Rectal smooth muscle tissue (tissue), 1 donor: ENCODE data around the gene TACR1.
"Not testable (repeated sequence)": the region's sequence is repeated elsewhere in the genome, so short reads cannot be mapped to it uniquely, and the experiment has no call there.

ENCODE experiments used
- H3K27ac ChIP-seq: one replicate; pipeline ENCODE4 v1.7.0; 2013; ENCODE audit warnings: low read depth, low read length, inconsistent platforms
- H3K27me3 ChIP-seq: one replicate; pipeline ENCODE4 v1.7.0; 2013; ENCODE audit warnings: low read length; ENCODE audit not compliant: control insufficient read depth, insufficient read depth
- H3K36me3 ChIP-seq: one replicate; pipeline ENCODE4 v1.7.0; 2013; ENCODE audit warnings: low read length; ENCODE audit not compliant: control insufficient read depth, insufficient read depth
- H3K4me1 ChIP-seq: one replicate; pipeline ENCODE4 v1.7.0; 2013; ENCODE audit warnings: low read length; ENCODE audit not compliant: control insufficient read depth, insufficient read depth
- H3K4me3 ChIP-seq: one replicate; pipeline ENCODE4 v1.7.0; 2013; ENCODE audit warnings: low read length
- H3K9ac ChIP-seq: one replicate; pipeline ENCODE4 v1.7.0; 2013; ENCODE audit warnings: low read length

TACR1 gene

DNA sequence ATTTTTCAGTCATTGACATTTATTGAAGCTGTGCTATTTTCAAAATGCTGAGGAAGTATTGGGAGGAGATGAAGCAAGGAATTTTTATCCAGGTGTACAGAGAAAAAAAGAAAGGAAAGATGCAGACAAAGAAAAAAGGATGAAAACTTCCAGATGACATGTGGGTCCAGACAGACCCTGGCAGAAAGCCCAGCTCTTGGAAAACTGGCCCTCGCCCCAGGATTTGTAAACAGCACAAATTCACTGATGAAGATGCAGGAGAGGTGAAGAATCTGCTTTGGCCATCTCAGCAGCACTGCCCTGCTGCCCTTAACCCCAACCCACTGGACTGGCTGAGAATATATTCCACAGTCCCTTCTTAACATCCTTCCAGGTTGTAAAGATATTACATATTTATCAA is 12.5 kb downstream of the TACR1 start:
- no peaks in the 10 kb centered on the region for H3K27me3 ChIP-seq
- H3K9ac ChIP-seq = no peak overlapping the region
- H3K4me3 ChIP-seq = no peak overlapping the region
- H3K36me3 ChIP-seq = no peaks in the 10 kb centered on the region
- H3K27ac ChIP-seq = no peak overlapping the region
- H3K4me1 ChIP-seq = no peaks in the 10 kb centered on the region

DNA sequence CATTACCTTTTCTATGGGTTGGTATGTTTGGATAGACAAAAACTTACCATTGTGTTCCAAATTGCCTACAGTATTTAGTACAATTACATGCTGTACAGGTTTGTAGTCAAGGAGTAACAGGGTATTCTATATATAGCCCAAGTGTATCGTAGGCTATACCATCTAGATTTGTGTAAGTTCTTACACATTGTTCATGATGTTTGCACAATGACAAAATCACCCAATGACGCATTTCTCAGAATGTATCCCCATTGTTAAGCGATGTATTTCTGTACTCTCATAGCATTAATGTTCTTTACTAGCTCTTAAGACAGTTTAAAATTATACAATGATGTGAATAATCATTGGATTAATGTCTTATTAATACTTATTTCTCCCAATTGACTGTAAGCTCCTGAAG is 16.7 kb downstream of the TACR1 start:
- Histone ChIP-seq H3K27ac (no peak overlapping the region), H3K36me3 (no peaks in the 10 kb centered on the region), H3K4me1 (no peaks in the 10 kb centered on the region), H3K27me3 (no peaks in the 10 kb centered on the region), H3K9ac (no peak overlapping the region), H3K4me3 (no peak overlapping the region)

DNA sequence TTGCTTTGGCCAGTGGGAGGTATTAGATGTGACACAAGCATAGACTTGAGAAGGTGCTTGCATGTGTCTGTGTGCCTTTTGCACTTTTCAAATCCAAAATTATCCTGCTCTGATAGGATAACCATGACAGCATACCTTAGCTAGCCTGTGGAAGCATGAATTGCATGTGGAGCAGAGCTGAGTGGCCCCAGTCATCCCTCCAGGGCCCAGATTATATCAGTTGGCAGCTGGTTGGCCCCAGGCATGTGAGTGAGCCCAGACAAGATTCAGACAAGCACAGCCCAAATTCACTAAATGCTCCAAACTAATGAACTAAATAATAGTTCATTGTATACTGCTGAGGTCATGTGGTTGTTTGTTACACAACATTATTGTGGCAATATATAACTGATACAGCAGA is 18.8 kb downstream of the TACR1 start:
- Histone ChIP-seq H3K27me3 (no peaks in the 10 kb centered on the region), H3K4me3 (no peak overlapping the region), H3K9ac (no peak overlapping the region), H3K27ac (no peak overlapping the region), H3K36me3 (no peaks in the 10 kb centered on the region), H3K4me1 (no peaks in the 10 kb centered on the region)

DNA sequence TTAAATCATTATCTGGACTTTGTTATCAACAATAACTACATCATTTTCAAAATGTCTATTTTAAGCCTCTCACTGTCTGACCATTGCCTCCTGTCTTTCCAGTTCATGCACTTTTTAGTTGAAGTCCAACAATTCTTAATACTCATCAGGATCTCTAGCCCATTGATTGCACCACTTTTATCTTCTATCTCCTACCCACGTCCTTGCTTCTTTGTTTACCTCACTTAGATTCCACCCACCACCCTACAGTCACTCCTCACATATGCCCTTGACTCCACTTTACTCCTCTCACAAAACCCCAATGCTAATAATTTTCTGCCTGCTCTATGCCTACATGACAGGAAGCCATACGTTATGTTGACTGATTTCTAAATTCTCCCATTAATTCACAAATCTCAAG is 21.9 kb downstream of the TACR1 start:
- Histone ChIP-seq H3K36me3 (no peaks in the 10 kb centered on the region), H3K27ac (no peak overlapping the region), H3K4me1 (no peaks in the 10 kb centered on the region), H3K9ac (no peak overlapping the region), H3K4me3 (no peak overlapping the region), H3K27me3 (no peaks in the 10 kb centered on the region)

DNA sequence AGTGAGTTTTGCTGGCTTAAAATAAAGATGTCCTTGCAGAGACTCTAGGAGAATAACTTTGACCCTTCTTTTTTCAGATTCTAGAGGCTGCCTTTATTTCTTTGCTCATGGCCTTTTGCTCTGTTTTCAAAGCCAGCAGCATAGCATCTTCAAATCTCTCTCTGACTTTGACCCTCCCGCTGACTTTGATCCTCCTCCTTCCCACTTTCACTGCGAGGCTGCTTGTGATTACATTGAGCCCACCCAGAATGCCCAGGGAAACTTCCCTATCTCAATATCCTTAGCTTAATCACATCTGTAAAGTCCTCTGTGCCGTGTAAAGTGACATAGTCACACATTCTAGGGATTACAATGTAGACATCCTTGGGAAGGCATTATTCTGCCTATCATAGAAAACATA is 23.9 kb downstream of the TACR1 start:
- Histone ChIP-seq H3K4me1 (no peaks in the 10 kb centered on the region), H3K27me3 (no peaks in the 10 kb centered on the region), H3K4me3 (no peak overlapping the region)

DNA sequence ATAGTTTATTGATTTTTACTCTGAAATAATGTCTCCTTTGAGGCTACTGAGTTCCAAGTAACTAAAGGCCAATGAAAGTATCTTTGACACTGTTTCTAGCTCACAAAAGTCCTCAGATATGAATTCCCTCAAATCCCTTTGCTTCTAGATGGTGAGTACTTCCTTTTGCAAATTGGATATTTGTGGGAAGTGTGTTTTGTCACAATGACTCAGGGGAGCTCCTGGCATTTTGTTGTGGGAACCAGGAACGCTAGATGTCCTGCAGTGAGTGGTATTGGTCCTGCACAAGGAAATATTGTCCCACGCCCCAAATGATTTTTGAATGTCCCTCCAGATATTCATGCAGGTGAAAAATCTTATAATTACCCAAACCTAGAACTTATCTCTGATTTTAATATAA is 24.3 kb downstream of the TACR1 start:
- no peaks in the 10 kb centered on the region for H3K36me3 ChIP-seq
- H3K9ac ChIP-seq = no peak overlapping the region
- H3K4me1 ChIP-seq = no peaks in the 10 kb centered on the region
- no peak overlapping the region for H3K27ac ChIP-seq
- H3K4me3 ChIP-seq = no peak overlapping the region
- no peaks in the 10 kb centered on the region for H3K27me3 ChIP-seq

More for the DNA sequence above, 23.9 kb downstream of the TACR1 start:
- Histone ChIP-seq H3K36me3 (no peaks in the 10 kb centered on the region), H3K9ac (no peak overlapping the region), H3K27ac (no peak overlapping the region)

DNA sequence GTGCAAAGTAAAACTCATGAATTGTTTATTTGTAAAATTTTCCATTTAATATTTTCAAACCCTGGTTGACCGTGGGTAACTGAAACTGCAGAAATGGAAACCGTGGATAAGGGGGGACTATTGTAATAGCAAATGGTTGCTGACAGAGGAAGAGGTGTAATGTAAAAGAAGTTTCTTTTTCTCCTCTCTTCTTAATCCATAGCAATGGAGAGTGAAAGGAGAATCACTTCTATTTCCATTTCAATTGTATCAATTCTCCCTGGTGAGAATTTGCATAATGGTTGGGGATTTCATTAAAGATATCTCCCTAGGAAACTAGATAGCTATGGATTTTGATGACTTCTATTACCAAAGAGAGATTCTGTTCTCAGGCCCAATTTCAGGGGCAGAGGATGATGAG is 24.8 kb downstream of the TACR1 start:
- Histone ChIP-seq H3K27ac (no peak overlapping the region), H3K9ac (no peak overlapping the region), H3K4me3 (no peak overlapping the region), H3K4me1 (no peaks in the 10 kb centered on the region), H3K36me3 (no peaks in the 10 kb centered on the region), H3K27me3 (no peaks in the 10 kb centered on the region)

DNA sequence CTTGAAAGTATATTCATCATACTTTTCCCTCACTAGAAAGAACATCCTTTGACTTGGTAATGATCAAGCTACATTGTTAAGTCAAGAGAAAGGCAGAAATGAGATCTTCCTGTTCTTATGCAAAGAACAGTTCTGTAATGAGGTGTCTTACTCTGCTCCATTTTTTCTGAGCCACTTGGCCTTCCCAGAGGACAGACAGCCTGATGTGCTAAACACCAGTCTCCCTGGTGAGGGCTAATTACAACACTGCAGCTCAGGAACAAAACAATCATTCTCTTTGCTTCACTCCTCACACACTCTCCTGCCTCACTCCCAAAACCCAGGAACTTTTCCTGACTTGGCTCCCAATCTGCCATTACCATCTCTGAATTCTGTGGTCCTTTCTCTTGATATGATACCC is 25.6 kb downstream of the TACR1 start:
- Histone ChIP-seq H3K9ac (no peak overlapping the region), H3K27ac (no peak overlapping the region), H3K4me3 (no peak overlapping the region), H3K27me3 (no peaks in the 10 kb centered on the region), H3K36me3 (no peaks in the 10 kb centered on the region), H3K4me1 (no peaks in the 10 kb centered on the region)

DNA sequence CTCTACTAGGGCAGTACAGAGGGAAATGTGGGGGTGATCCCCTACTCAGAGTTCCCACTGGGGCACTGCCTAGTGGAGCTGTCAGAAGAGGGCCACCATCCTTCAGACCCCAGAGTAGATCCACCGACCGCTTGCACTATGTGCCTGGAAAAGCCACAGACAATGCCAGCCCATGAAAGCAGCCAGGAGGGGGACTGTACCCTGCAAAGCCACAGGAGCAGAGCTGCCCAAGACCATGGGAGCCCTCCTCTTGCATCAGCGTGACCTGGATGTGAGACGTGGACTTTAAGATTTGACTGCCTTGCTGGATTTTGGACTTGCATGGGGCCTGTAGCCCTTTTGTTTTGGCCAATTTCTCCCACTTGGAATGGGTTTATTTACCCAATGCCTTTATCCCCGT is 27.9 kb downstream of the TACR1 start:
- not testable (repeated sequence) for H3K9ac ChIP-seq, H3K27ac ChIP-seq, H3K27me3 ChIP-seq, H3K36me3 ChIP-seq, H3K4me3 ChIP-seq, H3K4me1 ChIP-seq

DNA sequence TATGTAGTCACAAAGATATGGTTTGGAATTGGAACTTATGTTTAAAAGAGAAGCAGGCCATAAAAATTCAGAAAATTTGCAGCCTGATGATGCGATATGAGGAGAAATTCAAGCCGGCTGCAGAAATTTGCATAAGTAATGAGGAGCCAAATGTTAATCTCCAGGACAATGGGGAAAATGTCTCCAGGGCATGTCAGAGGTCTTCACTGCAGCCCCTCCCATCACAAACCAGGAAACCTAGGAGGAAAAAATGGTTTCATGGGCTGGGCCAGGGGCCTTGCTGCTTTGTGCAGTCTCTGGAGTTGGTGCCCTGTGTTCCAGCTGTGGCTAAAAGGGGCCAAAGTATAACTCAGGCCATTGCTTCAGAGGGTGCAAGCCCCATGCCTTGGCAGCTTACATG is 28.4 kb downstream of the TACR1 start:
- Histone ChIP-seq H3K27me3 (no peaks in the 10 kb centered on the region), H3K27ac (no peak overlapping the region), H3K4me1 (no peaks in the 10 kb centered on the region), H3K4me3 (no peak overlapping the region), H3K9ac (no peak overlapping the region), H3K36me3 (no peaks in the 10 kb centered on the region)

DNA sequence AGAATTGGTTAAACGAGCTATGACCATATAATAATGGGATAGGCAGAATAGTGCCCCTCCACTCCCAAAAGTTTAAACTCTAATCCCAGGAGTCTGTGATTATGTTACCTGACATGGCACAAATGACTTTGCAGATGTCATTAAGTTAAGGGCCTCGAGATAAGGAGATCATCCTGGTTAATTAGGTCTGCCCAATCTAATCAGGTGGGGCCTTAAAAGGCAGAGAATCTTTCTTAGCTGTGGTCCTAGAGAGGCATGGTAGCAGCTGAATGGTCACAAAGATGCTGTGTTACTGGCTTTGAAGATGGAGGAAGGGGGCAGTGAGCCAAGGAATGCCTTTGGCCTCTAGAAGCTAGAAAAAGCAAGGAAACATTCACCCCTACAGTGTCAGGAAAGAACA is 31.1 kb downstream of the TACR1 start:
- H3K27ac ChIP-seq = no peak overlapping the region
- H3K27me3 ChIP-seq = no peaks in the 10 kb centered on the region
- no peak overlapping the region for H3K9ac ChIP-seq
- no peaks in the 10 kb centered on the region for H3K36me3 ChIP-seq
- no peaks in the 10 kb centered on the region for H3K4me1 ChIP-seq
- no peak overlapping the region for H3K4me3 ChIP-seq

DNA sequence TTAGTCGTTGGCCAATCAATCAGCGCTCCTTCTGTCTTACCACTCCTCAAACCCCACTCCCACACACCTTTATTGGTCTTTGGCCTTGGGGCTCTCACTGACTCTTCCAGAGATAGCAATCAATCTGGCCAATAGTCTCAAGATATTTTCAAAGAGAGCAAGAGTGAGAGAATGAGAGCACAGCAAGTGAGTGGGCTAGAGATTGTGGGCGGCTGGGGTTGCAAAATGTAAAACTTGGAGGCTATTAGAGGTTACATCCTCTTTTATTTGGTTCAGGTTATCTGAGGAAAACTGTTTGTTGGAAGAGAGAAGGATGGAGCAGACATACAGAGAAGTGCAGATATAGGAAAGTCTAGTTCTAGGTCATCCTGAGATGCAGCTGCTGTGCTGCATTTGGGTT is 32.8 kb downstream of the TACR1 start:
- Histone ChIP-seq H3K9ac (no peak overlapping the region), H3K4me3 (no peak overlapping the region), H3K27me3 (no peaks in the 10 kb centered on the region), H3K4me1 (peaks cover 2% of the 10 kb centered on the region), H3K27ac (no peak overlapping the region), H3K36me3 (no peaks in the 10 kb centered on the region)

DNA sequence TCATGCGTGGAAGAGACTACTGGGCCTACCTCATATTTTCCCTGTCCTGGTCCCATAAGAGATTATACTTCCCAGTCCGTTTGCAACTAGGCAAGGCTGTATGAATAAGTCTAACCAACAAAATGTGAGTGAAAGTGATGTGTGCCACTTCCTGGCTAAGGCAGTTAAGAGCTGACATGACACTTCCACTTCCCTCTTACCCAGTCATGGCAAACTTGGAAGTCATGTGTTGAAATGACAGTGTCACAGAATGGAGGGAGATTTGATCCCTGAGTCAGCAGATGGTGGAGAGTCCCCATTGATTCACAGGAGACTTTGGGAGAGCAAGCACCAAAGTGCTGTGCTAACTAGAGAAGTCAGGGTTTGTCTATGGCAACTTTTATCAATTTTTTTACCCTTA is 36.4 kb downstream of the TACR1 start:
- Histone ChIP-seq H3K27me3 (no peaks in the 10 kb centered on the region), H3K36me3 (no peaks in the 10 kb centered on the region), H3K4me1 (peaks cover 2% of the 10 kb centered on the region), H3K4me3 (no peak overlapping the region), H3K27ac (no peak overlapping the region), H3K9ac (no peak overlapping the region)

DNA sequence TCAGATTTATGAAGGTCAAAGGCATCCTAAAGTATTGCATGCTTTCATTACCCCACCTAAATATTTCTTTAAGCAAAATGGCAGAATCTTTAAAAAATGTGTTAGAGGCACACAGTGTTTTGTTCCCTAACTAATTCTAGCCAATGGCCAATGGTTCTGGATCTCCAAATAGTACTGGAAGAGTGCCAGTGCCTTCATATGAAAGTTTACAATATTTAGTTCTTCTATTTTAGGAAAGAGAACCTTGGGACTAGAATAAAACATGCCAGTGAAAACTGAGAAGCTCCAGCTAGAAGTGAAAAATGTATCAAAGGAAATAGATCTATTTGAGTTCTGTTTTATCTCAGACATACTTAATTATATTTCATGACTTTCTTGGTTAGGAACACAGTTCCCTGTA is 37.1 kb downstream of the TACR1 start:
- Histone ChIP-seq H3K4me3 (no peak overlapping the region), H3K36me3 (no peaks in the 10 kb centered on the region), H3K27me3 (no peaks in the 10 kb centered on the region), H3K27ac (no peak overlapping the region), H3K9ac (no peak overlapping the region), H3K4me1 (peaks cover 2% of the 10 kb centered on the region)
